SU-DHL-6 (cell line): ENCODE data around the gene SYF2.

Source experiments
- EZH2phosphoT487 ChIP-seq: fragments of 200-600 bp; sonication (generic), shearing (Covaris generic); conservative IDR thresholded peaks from 2 replicates; pipeline ENCODE4 v1.6.1; 2018; ENCODE audit warnings: mild to moderate bottlenecking, antibody characterized with exemption, low read length, moderate library complexity, mixed read lengths
- TF ChIP-seq, protein P1 (sequence below): fragments of 200-600 bp; sonication (generic); IDR thresholded peaks from one replicate; pipeline ENCODE4 v1.5.1; 2017; ENCODE audit warnings: antibody characterized with exemption, mild to moderate bottlenecking, low read length, moderate library complexity; ENCODE audit not compliant: insufficient read depth, poor library complexity, severe bottlenecking

- TF ChIP-seq, protein P1, sequence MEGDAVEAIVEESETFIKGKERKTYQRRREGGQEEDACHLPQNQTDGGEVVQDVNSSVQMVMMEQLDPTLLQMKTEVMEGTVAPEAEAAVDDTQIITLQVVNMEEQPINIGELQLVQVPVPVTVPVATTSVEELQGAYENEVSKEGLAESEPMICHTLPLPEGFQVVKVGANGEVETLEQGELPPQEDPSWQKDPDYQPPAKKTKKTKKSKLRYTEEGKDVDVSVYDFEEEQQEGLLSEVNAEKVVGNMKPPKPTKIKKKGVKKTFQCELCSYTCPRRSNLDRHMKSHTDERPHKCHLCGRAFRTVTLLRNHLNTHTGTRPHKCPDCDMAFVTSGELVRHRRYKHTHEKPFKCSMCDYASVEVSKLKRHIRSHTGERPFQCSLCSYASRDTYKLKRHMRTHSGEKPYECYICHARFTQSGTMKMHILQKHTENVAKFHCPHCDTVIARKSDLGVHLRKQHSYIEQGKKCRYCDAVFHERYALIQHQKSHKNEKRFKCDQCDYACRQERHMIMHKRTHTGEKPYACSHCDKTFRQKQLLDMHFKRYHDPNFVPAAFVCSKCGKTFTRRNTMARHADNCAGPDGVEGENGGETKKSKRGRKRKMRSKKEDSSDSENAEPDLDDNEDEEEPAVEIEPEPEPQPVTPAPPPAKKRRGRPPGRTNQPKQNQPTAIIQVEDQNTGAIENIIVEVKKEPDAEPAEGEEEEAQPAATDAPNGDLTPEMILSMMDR = no peak
- no peak for TF ChIP-seq EZH2phosphoT487
These were observed 14.3 kb upstream of the SYF2 start for GRCh38 chr1:25246600-25247023.
